NCI-H2171 (cell line): Measurements from ENCODE around the gene NTN1.

ENCODE experiments used
- DNase-seq: peaks from one replicate; lab custom pipeline; 2025; lab: John Stamatoyannopoulos, UW

NTN1 gene

DNA sequence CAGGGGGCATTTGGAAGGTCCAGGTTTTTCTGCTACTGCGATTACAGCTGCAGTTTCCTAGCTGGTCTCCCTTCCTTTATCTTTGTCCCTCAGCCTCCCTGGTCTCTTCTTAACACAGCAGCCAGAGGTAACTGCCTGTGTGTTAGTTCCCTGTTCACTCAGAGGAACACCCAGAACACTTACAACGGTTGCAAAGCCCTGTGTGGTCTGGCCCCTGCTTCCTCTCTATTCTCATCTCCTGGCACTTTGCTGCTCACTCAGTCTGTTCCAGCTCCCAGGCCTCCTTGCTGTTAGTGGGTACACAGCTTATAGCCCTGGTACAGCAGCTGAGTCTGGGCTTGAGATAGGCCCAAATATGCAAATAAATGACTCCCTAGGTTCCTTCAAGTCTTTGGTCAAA lies 16.4 kb downstream of the NTN1 start:
- no peak for DNase-seq

DNA sequence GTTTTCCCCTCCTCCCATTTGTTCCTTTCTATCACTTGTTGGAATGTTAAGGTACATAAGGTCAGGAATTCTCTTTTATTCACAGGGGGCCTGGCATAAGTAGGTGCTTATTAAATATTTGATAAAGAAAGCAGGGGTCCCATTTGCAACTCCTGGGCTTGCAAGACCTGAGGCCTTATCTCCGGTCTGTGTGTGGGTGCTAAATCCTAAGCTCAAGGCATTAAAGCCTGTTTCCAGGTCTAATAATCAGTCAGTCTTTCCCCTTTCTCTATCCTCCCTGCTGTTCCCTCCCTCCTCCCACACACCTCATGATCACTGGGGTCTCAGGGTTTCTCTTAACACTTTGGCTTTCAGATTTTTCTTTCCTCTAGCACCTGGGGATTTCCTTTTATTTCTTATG lies 17.1 kb downstream of the NTN1 start:
- no peak for DNase-seq

DNA sequence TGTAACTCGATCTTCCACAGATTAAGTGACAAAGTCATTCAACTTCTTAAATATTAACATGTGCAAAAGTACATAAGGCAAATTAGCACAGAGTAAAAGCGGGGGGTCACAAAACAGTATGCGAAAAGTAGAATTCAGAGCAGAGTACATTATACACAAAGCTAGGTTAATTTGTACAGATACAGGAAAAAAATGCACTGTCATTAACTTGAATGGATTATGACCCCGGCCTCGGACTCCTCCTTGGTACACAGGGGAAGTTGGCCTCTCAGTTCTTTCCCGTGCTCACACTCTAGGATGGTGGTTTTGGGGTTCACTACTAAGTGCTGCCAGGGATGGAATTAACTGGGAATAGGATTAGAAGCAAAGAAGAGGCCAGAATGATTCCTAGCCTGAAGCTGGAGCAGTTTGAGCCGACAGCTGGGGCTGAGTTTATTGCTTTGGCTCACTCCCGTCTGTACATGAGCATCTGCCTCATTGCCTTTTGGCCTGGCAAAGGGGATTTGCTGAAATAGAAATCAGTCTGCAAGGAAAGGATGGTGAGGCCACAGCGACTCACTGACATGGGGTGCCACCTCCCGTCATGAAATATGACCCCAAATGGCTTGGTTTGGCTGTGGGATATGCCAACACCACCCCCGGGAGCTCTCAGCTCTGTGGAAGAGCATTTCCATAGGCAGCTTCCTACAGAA lies 23.6 kb downstream of the NTN1 start:
- no peak for DNase-seq

DNA sequence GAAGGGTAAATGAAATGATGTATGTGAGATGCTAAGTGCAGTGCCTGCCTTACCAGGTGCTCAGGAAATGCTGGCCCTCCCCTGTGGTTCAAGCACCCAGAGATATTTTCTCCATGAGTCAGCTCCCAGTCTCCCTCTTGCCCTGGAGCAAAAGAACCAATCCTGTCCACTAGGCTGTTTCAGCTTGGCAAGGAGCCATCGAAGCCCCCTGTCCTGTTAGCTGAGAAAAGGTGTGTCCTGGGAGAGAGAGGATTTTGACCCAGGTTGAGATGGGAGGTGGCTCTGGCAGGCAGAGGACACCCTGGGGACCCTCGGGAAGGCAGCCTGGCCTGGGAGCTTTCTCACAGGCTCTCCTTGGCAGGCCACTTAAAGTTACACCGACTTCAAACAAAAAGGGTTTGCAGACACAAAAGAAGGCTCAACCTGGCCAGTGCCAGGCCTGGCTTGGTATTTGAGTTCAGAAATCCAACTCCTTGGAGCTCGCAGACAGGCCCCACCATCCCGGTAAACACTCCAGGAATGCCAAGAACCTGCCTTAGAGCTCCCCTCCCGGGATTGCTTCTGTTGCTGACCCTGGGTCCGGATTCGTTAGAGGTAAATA lies 29.6 kb downstream of the NTN1 start:
- DNase-seq, result no peak

DNA sequence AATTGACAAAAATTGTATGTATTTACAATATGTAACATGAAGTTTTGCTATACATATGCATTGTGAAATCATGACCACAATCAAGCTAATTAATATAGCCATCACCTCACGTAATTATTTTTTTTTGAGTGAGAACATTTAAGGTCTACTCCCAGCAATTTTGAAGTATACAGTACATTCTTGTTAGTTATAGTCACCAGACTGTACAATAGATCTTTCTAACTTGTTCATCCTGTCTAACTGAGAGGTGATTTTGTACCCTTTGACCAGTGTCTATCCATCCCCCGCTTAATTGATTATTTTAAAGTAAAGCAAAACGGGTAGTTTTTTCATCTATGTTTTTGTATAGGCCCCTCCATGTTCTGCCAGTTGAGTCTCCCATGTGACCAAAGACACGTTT lies 30.3 kb downstream of the NTN1 start:
- no peak for DNase-seq

DNA sequence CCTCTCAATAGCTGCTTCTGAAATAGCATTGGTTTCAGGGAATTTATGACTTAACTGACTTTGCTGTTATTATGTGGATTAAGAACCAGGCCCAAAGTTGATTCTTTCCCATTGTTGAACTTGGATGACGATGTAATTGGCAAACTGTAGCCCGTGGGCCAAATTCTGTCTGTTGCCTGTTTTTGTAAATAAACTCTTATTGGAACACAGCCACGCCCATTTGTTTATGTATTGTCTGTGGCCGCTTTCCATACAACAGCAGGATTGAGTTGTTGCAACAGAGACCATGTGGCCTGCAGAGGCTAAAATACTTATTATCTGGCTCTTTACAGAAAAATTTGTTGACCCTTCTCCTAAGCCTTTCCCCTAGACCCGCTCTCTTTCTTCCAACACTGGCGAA lies 31.6 kb downstream of the NTN1 start:
- DNase-seq, result no peak

DNA sequence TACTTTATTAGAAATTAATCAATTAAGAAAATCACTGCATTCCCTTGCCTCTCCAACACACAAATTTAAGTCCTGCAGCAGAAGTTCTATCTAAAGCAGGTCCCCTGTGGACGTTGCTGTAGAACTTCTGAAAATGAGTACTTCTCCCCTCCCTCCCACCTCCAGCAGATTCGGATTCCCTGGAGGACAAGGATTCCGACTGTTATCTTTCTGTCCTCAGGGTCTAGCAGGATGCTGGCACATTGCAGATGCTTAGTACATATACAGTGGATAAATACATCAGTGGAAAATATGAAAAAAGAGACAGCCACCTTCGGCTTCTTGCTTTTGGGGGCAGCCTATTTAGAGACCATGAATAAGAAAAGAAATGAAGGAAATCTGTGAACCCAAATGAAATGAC lies 32.1 kb downstream of the NTN1 start:
- no peak for DNase-seq

DNA sequence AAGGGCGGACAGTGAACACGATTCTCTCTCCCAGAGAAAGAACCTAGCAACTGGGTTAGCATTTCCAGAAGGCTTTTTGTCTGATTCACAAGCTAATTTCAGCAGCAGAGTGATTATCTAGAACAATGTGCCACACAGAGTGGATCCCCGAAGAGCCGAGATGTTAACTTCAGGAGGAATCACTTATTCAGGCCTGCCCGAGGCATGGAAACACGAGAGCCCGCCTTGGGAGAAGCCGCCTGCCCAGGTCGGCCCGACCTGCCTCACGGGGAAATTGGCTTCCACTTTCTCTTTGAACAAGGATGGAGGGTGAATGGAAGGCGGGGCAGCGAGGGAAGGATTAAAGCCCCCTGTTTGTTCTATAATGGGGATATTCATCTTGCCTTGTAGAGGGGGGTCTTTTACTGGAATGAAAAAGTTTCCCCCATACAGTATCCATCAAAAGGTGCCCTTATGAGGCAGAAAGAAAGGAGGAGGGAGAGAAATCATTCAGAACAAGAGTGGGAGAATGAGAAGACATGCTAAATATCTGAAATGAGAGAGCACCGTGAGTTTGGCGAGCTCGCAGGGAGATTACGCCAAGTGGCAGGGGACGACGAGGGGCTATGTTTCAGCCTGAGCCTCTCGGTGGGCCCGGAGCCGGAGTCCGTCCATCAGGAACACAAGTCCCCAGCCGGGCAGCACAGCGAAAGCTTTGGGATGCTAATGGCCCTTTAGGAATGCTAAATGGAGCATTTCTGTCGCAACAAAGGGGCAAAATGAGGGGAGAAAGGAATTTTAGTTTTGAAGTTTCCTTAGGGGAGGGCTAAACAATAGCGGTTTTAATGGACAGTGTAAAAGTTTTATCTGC lies 33.0 kb downstream of the NTN1 start:
- DNase-seq, result no peak

DNA sequence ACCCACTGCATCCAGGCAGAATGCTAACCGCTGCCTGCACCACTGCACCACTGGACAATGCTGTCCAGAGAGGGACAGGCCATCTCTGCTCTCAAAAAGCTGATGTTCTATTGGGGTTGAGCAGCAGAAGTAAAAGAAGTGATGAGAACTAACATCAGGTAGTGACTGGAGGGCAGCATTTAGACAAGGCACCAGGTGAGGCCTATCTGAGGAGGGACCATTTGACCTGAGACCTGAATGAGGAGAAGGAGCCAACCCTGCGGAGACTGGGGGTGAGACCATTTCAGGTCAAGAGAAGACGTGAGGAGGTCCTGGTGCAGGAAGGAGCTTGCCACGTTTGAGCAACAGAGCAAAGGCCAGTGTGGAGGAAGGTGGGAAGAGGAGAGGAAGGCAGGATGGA lies 34.0 kb downstream of the NTN1 start:
- DNase-seq, result no peak

DNA sequence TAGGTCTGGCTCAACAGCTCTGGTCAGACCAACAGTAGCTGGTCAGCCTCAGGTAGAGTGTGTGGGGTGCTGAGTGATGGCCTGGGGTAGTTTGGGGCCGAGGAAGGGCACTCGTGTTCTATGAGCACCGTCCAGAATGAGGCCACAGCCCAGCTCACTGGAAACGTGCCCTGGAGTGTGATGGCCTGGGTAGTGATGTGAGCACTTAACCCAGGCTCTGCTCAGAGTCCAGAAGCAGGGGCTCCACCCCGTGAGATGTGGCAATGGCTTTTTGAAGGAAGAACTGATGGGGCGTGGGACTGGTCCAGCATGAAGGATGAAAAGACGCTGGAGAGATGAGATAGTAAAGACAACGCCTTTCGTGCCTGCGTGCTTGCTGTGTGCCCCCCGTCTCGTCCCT lies 35.3 kb downstream of the NTN1 start:
- no peak for DNase-seq

DNA sequence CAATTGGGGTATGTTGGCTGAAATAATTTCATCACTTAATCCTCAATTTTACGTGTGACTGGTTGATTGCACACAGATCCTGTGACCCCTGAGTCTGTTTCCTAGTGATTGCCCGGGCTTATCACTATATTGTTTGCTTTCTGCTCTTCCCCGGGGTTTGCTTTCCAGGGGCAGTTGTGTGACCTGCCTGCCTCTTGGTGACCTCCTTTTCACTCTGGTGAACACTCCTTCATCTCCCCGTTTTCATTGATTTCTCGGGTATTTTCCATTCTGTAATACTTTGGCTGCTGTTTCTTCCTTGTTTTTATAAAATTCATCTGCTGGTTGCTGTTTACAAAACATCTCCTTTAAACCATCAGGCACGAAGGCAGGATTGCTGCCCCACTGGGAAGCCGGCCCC lies 36.0 kb downstream of the NTN1 start:
- DNase-seq, result no peak

DNA sequence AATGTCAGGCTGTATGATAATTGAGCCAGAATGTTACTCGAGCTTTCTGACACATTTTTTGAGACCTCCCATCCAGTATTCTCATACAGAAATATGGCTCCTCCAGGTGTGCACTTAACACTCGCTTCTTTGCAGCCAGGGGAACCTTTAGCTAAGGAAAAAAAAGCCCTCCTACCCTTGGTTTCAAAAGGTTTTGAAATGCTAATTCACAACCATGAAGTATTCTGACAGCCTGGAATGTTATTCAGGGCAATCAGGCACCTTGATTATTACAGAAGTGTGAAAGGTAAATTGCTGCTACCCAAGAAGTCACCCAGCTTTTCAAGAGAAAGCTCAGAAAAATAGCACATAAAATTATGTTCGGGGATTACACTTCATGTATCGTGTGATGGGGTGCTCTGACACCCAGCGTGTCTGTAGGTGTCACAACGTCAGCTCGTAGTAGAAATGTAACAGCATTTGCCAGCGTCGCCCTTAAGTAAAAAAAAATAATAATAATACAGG lies 41.1 kb downstream of the NTN1 start:
- no peak for DNase-seq

DNA sequence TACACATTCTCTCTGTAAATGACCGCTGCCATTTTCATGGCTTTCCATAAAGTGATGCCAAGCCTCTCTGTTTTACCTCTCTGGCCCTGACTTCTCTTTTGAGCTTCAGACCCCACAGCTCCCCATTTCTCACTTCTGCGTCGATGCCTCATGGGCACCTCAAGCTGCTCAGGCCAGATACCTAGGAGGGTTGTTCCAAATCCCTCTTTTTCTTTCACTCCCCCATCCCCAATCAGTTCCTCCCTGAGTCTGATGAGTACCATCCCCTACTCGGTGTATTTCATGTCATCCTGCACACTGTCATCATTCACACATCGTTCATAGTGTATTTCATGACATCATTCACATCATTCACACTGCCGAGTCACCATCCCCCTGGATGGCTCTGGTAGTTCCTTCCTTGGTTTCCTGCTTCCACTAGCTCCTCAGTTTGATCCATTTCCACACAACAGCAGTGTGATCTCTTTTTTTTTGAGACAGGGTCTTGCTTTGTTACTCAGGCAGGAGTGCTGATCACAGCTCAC lies 43.1 kb downstream of the NTN1 start:
- no peak for DNase-seq

DNA sequence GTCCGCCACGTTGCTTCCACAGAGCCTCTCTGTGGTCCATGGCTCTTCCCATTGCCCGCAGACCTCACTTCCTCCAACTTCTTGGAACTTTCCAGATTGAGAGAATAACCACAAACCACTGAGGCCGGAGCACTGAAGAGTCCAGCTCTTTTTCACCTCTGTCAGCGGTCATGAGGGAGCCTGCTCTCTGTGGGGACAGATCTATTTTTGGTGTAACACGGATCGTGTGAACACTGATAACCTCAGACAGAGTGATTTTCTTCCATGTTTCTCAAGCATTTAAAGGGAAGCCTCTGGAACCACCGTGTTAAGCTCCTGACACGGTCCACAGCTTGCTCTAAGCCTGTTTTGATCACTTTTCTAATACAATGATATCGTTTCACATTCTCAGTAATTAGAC lies 49.7 kb downstream of the NTN1 start:
- no peak for DNase-seq

DNA sequence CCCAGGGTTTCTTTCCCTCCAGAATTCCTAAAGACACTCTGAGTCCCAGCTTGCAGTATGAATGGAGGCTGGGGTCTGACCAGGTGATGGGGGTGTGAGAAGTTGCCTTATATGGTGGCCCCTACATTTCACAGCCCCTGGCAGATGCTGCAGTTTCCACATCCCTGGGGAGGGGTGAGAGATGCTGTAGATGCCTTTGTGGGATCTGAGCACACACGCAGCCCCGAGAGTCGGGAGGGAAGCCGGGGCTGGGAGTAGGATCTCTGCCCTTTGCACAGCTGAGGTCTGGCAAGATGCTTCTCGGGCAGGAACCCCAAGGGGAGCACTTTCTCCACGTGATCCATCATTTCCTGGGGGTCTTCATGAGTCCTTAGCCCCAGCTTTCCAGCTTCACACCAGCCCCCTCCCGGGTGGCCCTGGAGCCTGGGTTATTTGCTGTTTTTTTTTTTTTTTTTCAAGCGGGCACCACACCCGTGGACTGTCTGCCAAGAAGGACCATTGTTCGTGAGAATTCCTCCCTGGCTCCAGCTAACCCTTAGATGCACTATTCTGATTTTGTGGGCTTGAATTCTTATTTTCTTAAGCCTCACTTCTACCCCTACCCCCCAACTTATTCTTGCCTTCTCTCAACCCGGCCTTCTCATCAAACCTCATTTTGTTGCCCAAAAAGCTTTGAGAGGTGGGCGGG lies 50.6 kb downstream of the NTN1 start:
- DNase-seq, result no peak

DNA sequence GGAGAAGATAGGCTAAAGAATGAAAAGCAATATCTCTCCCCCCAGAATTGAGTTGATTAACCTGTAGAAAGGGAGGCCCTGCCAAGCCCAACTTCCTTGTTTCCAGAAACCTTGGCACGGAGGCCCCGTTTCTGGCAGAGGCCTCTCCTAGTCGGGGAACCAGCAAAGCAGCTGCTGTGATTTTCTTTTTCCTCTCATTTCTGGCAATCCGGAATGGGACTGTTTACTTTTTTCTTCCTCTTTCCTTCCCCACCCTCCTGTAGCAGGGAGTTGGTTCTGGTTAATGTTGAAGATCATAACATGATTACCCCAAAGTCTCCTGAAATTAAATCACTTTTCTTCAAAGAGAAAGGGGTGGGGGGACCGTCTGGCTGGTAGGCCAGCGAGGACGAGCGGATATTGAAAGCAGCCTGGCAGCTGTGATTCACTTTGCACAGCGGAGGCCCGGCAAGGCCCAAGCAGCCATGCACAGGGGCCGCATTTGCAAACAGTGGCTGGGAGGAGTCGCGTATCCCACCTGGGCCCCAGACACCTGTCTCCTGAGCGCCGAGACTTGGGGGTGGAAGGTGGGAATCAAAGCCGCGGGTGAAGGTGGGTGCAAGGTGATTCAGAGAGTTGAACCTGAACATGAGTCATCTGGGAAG lies 51.5 kb downstream of the NTN1 start:
- DNase-seq, result no peak

DNA sequence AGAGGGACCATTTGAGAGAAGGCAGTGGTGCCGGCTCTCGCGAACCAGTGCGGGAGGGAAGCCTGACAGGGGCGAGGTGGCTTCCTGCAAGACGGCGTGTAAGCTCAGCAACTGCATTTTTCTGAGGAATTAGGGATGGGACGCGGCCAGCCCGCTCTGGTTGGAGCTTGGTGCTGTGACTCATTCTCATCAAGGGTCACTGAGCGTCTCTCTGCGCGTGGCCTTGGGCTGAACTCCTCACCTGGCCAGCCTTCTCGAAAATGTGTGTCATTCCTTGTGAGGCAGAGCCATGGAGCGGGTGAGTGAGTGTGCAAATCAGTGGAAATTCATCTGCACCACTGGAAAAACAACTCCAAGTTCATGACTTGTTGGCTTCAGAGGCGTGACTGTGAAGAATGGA lies 52.8 kb downstream of the NTN1 start:
- no peak for DNase-seq

DNA sequence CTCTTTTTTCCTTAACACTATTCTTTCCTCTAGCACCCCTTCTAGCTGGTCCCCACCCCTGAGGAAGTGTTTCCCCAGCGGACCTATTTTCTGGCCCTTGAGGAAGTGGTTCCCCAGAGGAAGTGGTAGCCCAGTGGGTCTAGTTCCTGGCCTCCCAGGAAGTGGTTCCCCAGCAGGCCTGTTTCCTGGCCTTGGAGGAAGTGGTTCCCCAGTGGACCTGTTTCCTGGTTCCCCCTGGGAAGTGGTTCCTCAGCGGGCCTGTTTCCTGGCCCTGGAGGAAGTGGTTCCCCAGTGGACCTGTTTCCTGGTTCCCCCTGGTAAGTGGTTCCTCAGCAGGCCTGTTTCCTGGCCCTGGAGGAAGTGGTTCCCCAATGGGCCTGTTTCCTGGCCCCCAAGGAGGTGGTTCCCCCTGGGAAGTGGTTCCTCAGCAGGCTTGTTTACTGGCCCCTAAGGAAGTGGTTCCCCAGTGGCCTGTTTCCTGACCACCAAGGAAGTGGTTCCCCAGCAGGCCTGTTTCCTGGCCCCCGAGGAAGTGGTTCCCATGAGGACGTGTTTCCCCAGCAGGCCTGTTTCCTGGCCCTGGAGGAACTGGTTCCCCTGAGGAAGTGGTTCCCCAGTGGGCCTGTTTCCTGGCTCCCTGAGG lies 58.3 kb downstream of the NTN1 start:
- DNase-seq, result no peak

DNA sequence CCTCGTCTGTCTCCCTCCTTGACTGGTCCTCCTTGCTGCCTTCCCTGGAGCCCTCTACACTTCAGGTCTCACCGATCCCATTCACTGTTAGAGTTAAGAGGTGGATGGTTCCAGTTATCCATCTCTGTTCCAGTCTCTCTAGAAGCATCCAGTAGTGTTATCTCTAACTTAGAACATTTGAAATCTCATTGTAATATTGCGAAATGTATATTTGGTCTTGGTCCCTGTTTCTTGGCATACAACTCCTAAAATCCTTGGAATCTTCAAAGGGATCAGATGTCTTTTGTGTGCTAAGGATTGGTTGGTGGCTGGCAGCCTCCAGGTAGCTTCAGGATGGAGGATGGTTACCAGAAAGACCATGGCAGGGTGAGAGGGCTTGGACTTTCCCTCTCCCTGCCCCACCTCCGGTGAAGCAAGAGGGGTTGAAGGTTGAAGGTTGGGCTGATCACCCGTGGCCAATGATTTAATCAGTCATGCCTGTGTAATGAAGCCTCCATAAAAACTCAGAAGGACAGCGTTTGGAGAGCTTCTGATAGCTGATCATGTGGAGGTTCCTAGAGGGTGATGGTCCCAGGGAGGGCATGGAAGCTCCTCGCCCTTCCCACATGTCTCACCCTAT lies 59.1 kb downstream of the NTN1 start:
- DNase-seq, result no peak

DNA sequence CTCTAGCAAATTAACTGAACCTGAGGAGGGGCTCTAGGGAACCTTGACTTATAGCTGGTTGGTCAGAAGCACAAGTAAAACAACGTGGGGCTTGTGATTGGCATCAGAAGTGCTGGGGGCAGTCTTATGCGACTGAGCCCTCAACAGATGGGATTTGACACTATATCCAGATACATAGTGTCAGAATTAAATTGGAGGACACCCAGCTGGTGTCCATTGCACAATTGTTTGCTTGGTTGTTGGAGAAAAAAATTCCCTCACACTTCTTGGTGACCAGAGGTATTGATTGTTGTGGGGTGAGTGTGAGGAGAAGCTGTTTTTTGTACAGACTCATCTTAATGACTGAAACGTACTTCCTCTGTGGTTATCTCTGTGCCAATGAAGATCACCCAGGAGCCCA lies 59.7 kb downstream of the NTN1 start:
- no peak for DNase-seq

DNA sequence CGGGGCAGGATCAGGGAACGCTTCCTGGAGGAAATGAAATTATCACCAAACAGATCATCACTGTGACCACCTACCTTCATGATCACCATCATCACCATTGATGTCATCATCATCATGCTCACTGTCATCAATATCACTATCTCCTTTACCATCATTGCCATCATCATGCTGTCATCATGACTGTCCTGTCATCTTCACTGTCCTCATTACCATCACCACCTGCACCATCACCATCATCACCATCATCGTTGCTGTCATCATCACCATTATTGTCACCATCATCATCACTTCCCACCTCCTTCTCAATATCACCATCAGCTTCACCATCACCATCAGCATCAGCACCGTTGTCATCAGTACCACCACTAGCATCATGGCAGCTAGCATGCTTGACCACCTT lies 65.3 kb downstream of the NTN1 start:
- no peak for DNase-seq
